Activated CD4-positive, alpha-beta T cell treated with anti-CD3 and anti-CD28 coated beads, Interleukin-2, amount 10 ng/mL, durations not matched to agents 24 days and 14 days (primary cell): Measurements from ENCODE around the gene ROS1. TPM values are rescaled to one million over a fixed set of nuclear protein-coding genes. Genes with fewer than 3 reads are reported as not detected.
"Not testable (repeated sequence)": the region's sequence is repeated elsewhere in the genome, so short reads cannot be mapped to it uniquely, and the experiment has no call there.

Experiments
- DNase-seq: peaks from one replicate; pipeline ENCODE4 v3.0.0; 2022
- H3K27ac Mint-ChIP-seq: one replicate; pipeline ENCODE4 v1.8.0; 2022; ENCODE audit warnings: mild to moderate bottlenecking, mixed read lengths
- H3K27me3 Mint-ChIP-seq: one replicate; pipeline ENCODE4 v1.8.0; 2022; ENCODE audit warnings: mixed read lengths
- H3K36me3 Mint-ChIP-seq: one replicate; pipeline ENCODE4 v1.8.0; 2022; ENCODE audit warnings: low read depth, mild to moderate bottlenecking, mixed read lengths
- H3K4me1 Mint-ChIP-seq: one replicate; pipeline ENCODE4 v1.8.0; 2021; ENCODE audit warnings: mixed read lengths
- H3K4me3 Mint-ChIP-seq: one replicate; pipeline ENCODE4 v1.8.0; 2022; ENCODE audit warnings: mild to moderate bottlenecking, moderate library complexity, mixed read lengths
- H3K9me3 Mint-ChIP-seq: one replicate; pipeline ENCODE4 v1.8.0; 2021; ENCODE audit warnings: mixed read lengths
- intact Hi-C: fragments of 100-400 bp; cut with micrococcal nuclease; formaldehyde crosslinking; loops from one replicate; pipeline ENCODE4 v1.15.1; 2023
- total RNA-seq: library from RNA; stranded (reverse); gene quantifications from 2 replicates; pipeline ENCODE4 v1.2.3, GENCODE V29; 2022

ROS1 gene
- not detected in 2 replicates for total RNA-seq

GRCh38 chr6:117425431-117426153 lies at the start of gene ROS1:
Gene ROS1, minus strand, starts transcription at chr6:117425942. Its CDS starts 286 bp downstream, at chr6:117425656.
- intact Hi-C loops: no loop called here
- H3K9me3 Mint-ChIP-seq: no peaks in the 10 kb centered on the region
- no peaks in the 10 kb centered on the region for H3K36me3 Mint-ChIP-seq
- H3K4me1 Mint-ChIP-seq: no peaks in the 10 kb centered on the region
- no peak within 1 kb of the TSS for H3K27ac Mint-ChIP-seq
- peaks cover 22% of the 10 kb centered on the region for H3K27me3 Mint-ChIP-seq
- DNase-seq: no peak
- H3K4me3 Mint-ChIP-seq: no peak within 1 kb of the TSS

- DNase-seq: no peak
- Mint-ChIP-seq H3K9me3 (peaks cover 4% of the 10 kb centered on the region), H3K4me3 (no peak overlapping the region), H3K36me3 (no peaks in the 10 kb centered on the region), H3K27me3 (peaks cover 56% of the 10 kb centered on the region), H3K27ac (no peak overlapping the region), H3K4me1 (peaks cover 9% of the 10 kb centered on the region)
- intact Hi-C loops: no loop called here
These were observed 47.7 kb upstream of the ROS1 start for GRCh38 chr6:117473401-117473800.

GRCh38 chr6:117472667-117473066 lies 46.9 kb upstream of the ROS1 start:
- DNase-seq: no peak
- Mint-ChIP-seq H3K4me3 (no peak overlapping the region), H3K27ac (no peak overlapping the region), H3K9me3 (peaks cover 4% of the 10 kb centered on the region), H3K36me3 (no peaks in the 10 kb centered on the region), H3K4me1 (peaks cover 9% of the 10 kb centered on the region), H3K27me3 (peaks cover 52% of the 10 kb centered on the region)
- intact Hi-C loops: no loop called here

GRCh38 chr6:117469791-117470190 lies 44.0 kb upstream of the ROS1 start:
- no peak for DNase-seq
- peaks cover 16% of the 10 kb centered on the region for H3K4me1 Mint-ChIP-seq
- peaks cover 4% of the 10 kb centered on the region for H3K9me3 Mint-ChIP-seq
- no peaks in the 10 kb centered on the region for H3K36me3 Mint-ChIP-seq
- peaks cover 47% of the 10 kb centered on the region for H3K27me3 Mint-ChIP-seq
- H3K27ac Mint-ChIP-seq: no peak overlapping the region
- intact Hi-C loops: no loop called here
- H3K4me3 Mint-ChIP-seq: no peak overlapping the region

- DNase-seq: no peak
- Mint-ChIP-seq H3K4me3 (no peak overlapping the region), H3K9me3 (peaks cover 4% of the 10 kb centered on the region), H3K4me1 (peaks cover 19% of the 10 kb centered on the region), H3K27ac (no peak overlapping the region), H3K36me3 (no peaks in the 10 kb centered on the region), H3K27me3 (peaks cover 47% of the 10 kb centered on the region)
- intact Hi-C loops: no loop called here
These were observed 43.6 kb upstream of the ROS1 start for GRCh38 chr6:117469356-117469755.

- H3K4me3 Mint-ChIP-seq, H3K36me3 Mint-ChIP-seq, H3K27ac Mint-ChIP-seq, DNase-seq, intact Hi-C loops, H3K9me3 Mint-ChIP-seq: not testable (repeated sequence)
- Mint-ChIP-seq H3K27me3 (peaks cover 39% of the 10 kb centered on the region), H3K4me1 (peaks cover 27% of the 10 kb centered on the region)
These were observed 42.8 kb upstream of the ROS1 start for GRCh38 chr6:117468527-117468926.

GRCh38 chr6:117467876-117468275 lies 42.1 kb upstream of the ROS1 start:
- Mint-ChIP-seq H3K27ac (no peak overlapping the region), H3K4me3 (no peak overlapping the region), H3K4me1 (peaks cover 29% of the 10 kb centered on the region)

GRCh38 chr6:117465691-117466090 lies 39.9 kb upstream of the ROS1 start:
- DNase-seq: no peak
- H3K27ac Mint-ChIP-seq: peak overlapping the region; percentile 59
- peaks cover 27% of the 10 kb centered on the region for H3K4me1 Mint-ChIP-seq
- peaks cover 33% of the 10 kb centered on the region for H3K27me3 Mint-ChIP-seq
- H3K4me3 Mint-ChIP-seq: no peak overlapping the region
- intact Hi-C loops: loop anchor here (2.0 kb wide), 1 partner anchor 15 kb away; no protein-coding TSS in a partner anchor
- no peaks in the 10 kb centered on the region for H3K9me3 Mint-ChIP-seq
- no peaks in the 10 kb centered on the region for H3K36me3 Mint-ChIP-seq

More at GRCh38 chr6:117467876-117468275, 42.1 kb upstream of the ROS1 start:
- H3K9me3 Mint-ChIP-seq: peaks cover 4% of the 10 kb centered on the region
- DNase-seq: no peak
- peaks cover 33% of the 10 kb centered on the region for H3K27me3 Mint-ChIP-seq
- no peaks in the 10 kb centered on the region for H3K36me3 Mint-ChIP-seq
- intact Hi-C loops: no loop called here

- H3K27ac Mint-ChIP-seq: no peak overlapping the region
- peaks cover 27% of the 10 kb centered on the region for H3K4me1 Mint-ChIP-seq
- no peaks in the 10 kb centered on the region for H3K36me3 Mint-ChIP-seq
- intact Hi-C loops: loop anchor here (2.0 kb wide), 1 partner anchor 16 kb away; no protein-coding TSS in a partner anchor
- DNase-seq: no peak
- no peaks in the 10 kb centered on the region for H3K9me3 Mint-ChIP-seq
- no peak overlapping the region for H3K4me3 Mint-ChIP-seq
- H3K27me3 Mint-ChIP-seq: peaks cover 34% of the 10 kb centered on the region
These were observed 39.0 kb upstream of the ROS1 start for GRCh38 chr6:117464700-117465099.

GRCh38 chr6:117463762-117464665 lies 38.3 kb upstream of the ROS1 start:
- intact Hi-C loops: loop anchor here (2.0 kb wide), 1 partner anchor 17 kb away; no protein-coding TSS in a partner anchor
- peak overlapping the region; percentile 78 for H3K27ac Mint-ChIP-seq
- peaks cover 30% of the 10 kb centered on the region for H3K27me3 Mint-ChIP-seq

GRCh38 chr6:117459204-117459944 lies 33.6 kb upstream of the ROS1 start:
- H3K9me3 Mint-ChIP-seq: no peaks in the 10 kb centered on the region
- H3K36me3 Mint-ChIP-seq: no peaks in the 10 kb centered on the region
- H3K27me3 Mint-ChIP-seq: peaks cover 32% of the 10 kb centered on the region
- DNase-seq: no peak
- H3K4me1 Mint-ChIP-seq: peaks cover 11% of the 10 kb centered on the region
- H3K4me3 Mint-ChIP-seq: no peak overlapping the region
- intact Hi-C loops: loop anchor here (10.0 kb wide), 1 partner anchor 115 kb away; no protein-coding TSS in a partner anchor
- no peak overlapping the region for H3K27ac Mint-ChIP-seq

More at GRCh38 chr6:117463762-117464665, 38.3 kb upstream of the ROS1 start:
- H3K4me1 Mint-ChIP-seq: peaks cover 21% of the 10 kb centered on the region
- peak; percentile 52 for DNase-seq
- peak overlapping the region; percentile 6 for H3K4me3 Mint-ChIP-seq
- H3K9me3 Mint-ChIP-seq: no peaks in the 10 kb centered on the region
- no peaks in the 10 kb centered on the region for H3K36me3 Mint-ChIP-seq

GRCh38 chr6:117456998-117457397 lies 31.3 kb upstream of the ROS1 start:
- DNase-seq: no peak
- peaks cover 31% of the 10 kb centered on the region for H3K27me3 Mint-ChIP-seq
- intact Hi-C loops: loop anchor here (10.0 kb wide), 1 partner anchor 112 kb away; no protein-coding TSS in a partner anchor
- no peaks in the 10 kb centered on the region for H3K9me3 Mint-ChIP-seq
- H3K4me1 Mint-ChIP-seq: no peaks in the 10 kb centered on the region
- no peak overlapping the region for H3K4me3 Mint-ChIP-seq
- H3K27ac Mint-ChIP-seq: no peak overlapping the region
- no peaks in the 10 kb centered on the region for H3K36me3 Mint-ChIP-seq

- no peaks in the 10 kb centered on the region for H3K9me3 Mint-ChIP-seq
- no peaks in the 10 kb centered on the region for H3K36me3 Mint-ChIP-seq
- H3K27ac Mint-ChIP-seq: no peak overlapping the region
- no peak for DNase-seq
- H3K4me1 Mint-ChIP-seq: no peaks in the 10 kb centered on the region
- peaks cover 35% of the 10 kb centered on the region for H3K27me3 Mint-ChIP-seq
- H3K4me3 Mint-ChIP-seq: no peak overlapping the region
- intact Hi-C loops: loop anchor here (10.0 kb wide), 1 partner anchor 111 kb away; no protein-coding TSS in a partner anchor
These were observed 30.5 kb upstream of the ROS1 start for GRCh38 chr6:117456250-117456649.
